Activated CD4-positive, alpha-beta T cell treated with anti-CD3 and anti-CD28 coated beads, Interleukin-2, amount 10 ng/mL, durations not matched to agents 24 days and 14 days (primary cell): Measurements from ENCODE around the gene RAB3B. TPM values are rescaled to one million over a fixed set of nuclear protein-coding genes. Genes with fewer than 3 reads are reported as not detected.
A peak's percentile ranks its signal among the peaks of the same experiment; 100 is the strongest.
"Not testable (repeated sequence)": the region's sequence is repeated elsewhere in the genome, so short reads cannot be mapped to it uniquely, and the experiment has no call there.

ENCODE experiments used
- DNase-seq: peaks from one replicate; pipeline ENCODE4 v3.0.0; 2022
- H3K27ac Mint-ChIP-seq: one replicate; pipeline ENCODE4 v1.8.0; 2022; ENCODE audit warnings: mild to moderate bottlenecking, mixed read lengths
- H3K27me3 Mint-ChIP-seq: one replicate; pipeline ENCODE4 v1.8.0; 2022; ENCODE audit warnings: mixed read lengths
- H3K36me3 Mint-ChIP-seq: one replicate; pipeline ENCODE4 v1.8.0; 2022; ENCODE audit warnings: low read depth, mild to moderate bottlenecking, mixed read lengths
- H3K4me1 Mint-ChIP-seq: one replicate; pipeline ENCODE4 v1.8.0; 2021; ENCODE audit warnings: mixed read lengths
- H3K4me3 Mint-ChIP-seq: one replicate; pipeline ENCODE4 v1.8.0; 2022; ENCODE audit warnings: mild to moderate bottlenecking, moderate library complexity, mixed read lengths
- H3K9me3 Mint-ChIP-seq: one replicate; pipeline ENCODE4 v1.8.0; 2021; ENCODE audit warnings: mixed read lengths
- intact Hi-C: fragments of 100-400 bp; cut with micrococcal nuclease; formaldehyde crosslinking; loops from one replicate; pipeline ENCODE4 v1.15.1; 2023
- total RNA-seq: library from RNA; stranded (reverse); gene quantifications from 2 replicates; pipeline ENCODE4 v1.2.3, GENCODE V29; 2022

The RAB3B gene
- 0.02 TPM in 2 replicates for total RNA-seq

GRCh38 chr1:51990478-51990965 is at the start of gene RAB3B:
RAB3B (minus strand) TSS chr1:51990700; CDS start chr1:51977117, 13,583 bp downstream.
- no peak within 1 kb of the TSS for H3K27ac Mint-ChIP-seq
- H3K36me3 Mint-ChIP-seq, result no peaks in the 10 kb centered on the region
- peaks cover 50% of the 10 kb centered on the region for H3K27me3 Mint-ChIP-seq
- intact Hi-C loops, result no loop called here
- no peaks in the 10 kb centered on the region for H3K9me3 Mint-ChIP-seq
- peaks cover 9% of the 10 kb centered on the region for H3K4me1 Mint-ChIP-seq
- peak; percentile 92 for DNase-seq
- H3K4me3 Mint-ChIP-seq, result peak within 1 kb of the TSS; percentile 78

GRCh38 chr1:52037909-52038308 is 47.4 kb upstream of the RAB3B start:
- H3K9me3 Mint-ChIP-seq, result peaks cover 3% of the 10 kb centered on the region
- no peak for DNase-seq
- no peak overlapping the region for H3K4me3 Mint-ChIP-seq
- H3K27ac Mint-ChIP-seq, result no peak overlapping the region
- peaks cover 8% of the 10 kb centered on the region for H3K4me1 Mint-ChIP-seq
- intact Hi-C loops, result no loop called here
- H3K27me3 Mint-ChIP-seq, result no peaks in the 10 kb centered on the region
- peaks cover 31% of the 10 kb centered on the region for H3K36me3 Mint-ChIP-seq

GRCh38 chr1:52037402-52037814 is 46.9 kb upstream of the RAB3B start:
- Mint-ChIP-seq H3K27ac (no peak overlapping the region), H3K27me3 (no peaks in the 10 kb centered on the region), H3K36me3 (peaks cover 34% of the 10 kb centered on the region), H3K9me3 (peaks cover 3% of the 10 kb centered on the region), H3K4me3 (no peak overlapping the region), H3K4me1 (peaks cover 9% of the 10 kb centered on the region)
- DNase-seq, result no peak
- intact Hi-C loops, result no loop called here

- Mint-ChIP-seq H3K27ac (peak overlapping the region; percentile 97), H3K4me1 (peaks cover 30% of the 10 kb centered on the region), H3K4me3 (peak overlapping the region; percentile 95), H3K27me3 (no peaks in the 10 kb centered on the region), H3K36me3 (peaks cover 39% of the 10 kb centered on the region), H3K9me3 (peaks cover 3% of the 10 kb centered on the region)
- intact Hi-C loops, result no loop called here
- DNase-seq, result no peak
These were observed 43.5 kb upstream of the RAB3B start for GRCh38 chr1:52034050-52034384.

- no peaks in the 10 kb centered on the region for H3K27me3 Mint-ChIP-seq
- H3K27ac Mint-ChIP-seq, result peak within 1 kb of the TSS; percentile 97
- peak within 1 kb of the TSS; percentile 95 for H3K4me3 Mint-ChIP-seq
- peak; percentile 96 for DNase-seq
- H3K4me1 Mint-ChIP-seq, result peaks cover 30% of the 10 kb centered on the region
- peaks cover 38% of the 10 kb centered on the region for H3K36me3 Mint-ChIP-seq
- intact Hi-C loops, result loop anchor here (1.0 kb wide), 1 partner anchor 23 kb away; the partner anchor contains the start of gene BTF3L4
- peaks cover 3% of the 10 kb centered on the region for H3K9me3 Mint-ChIP-seq
These were observed 42.9 kb upstream of the RAB3B start, which contains the start of gene KTI12 for GRCh38 chr1:52033190-52034049. KTI12 (minus strand) TSS chr1:52033810; CDS start chr1:52033761, 49 bp downstream.

GRCh38 chr1:52032785-52033131 is 42.3 kb upstream of the RAB3B start:
- Mint-ChIP-seq H3K27me3 (no peaks in the 10 kb centered on the region), H3K9me3 (peaks cover 3% of the 10 kb centered on the region), H3K4me1 (peaks cover 30% of the 10 kb centered on the region), H3K4me3 (peak overlapping the region; percentile 95), H3K27ac (peak overlapping the region; percentile 97), H3K36me3 (peaks cover 37% of the 10 kb centered on the region)
- intact Hi-C loops, result loop anchor here (1.0 kb wide), 1 partner anchor 24 kb away; the partner anchor contains the start of gene BTF3L4
- peak; percentile 70 for DNase-seq

GRCh38 chr1:52032124-52032784 is 41.8 kb upstream of the RAB3B start:
- Mint-ChIP-seq H3K4me3 (peak overlapping the region; percentile 95), H3K36me3 (peaks cover 39% of the 10 kb centered on the region), H3K4me1 (peaks cover 30% of the 10 kb centered on the region), H3K9me3 (peaks cover 3% of the 10 kb centered on the region), H3K27me3 (no peaks in the 10 kb centered on the region), H3K27ac (peak overlapping the region; percentile 97)
- intact Hi-C loops, result no loop called here
- peak; percentile 62 for DNase-seq

GRCh38 chr1:52028839-52029238 is 38.3 kb upstream of the RAB3B start:
- H3K4me3 Mint-ChIP-seq, DNase-seq, intact Hi-C loops, H3K27me3 Mint-ChIP-seq, H3K9me3 Mint-ChIP-seq, H3K27ac Mint-ChIP-seq: not testable (repeated sequence)
- peaks cover 25% of the 10 kb centered on the region for H3K4me1 Mint-ChIP-seq
- H3K36me3 Mint-ChIP-seq, result peaks cover 54% of the 10 kb centered on the region

- H3K9me3 Mint-ChIP-seq, result no peaks in the 10 kb centered on the region
- H3K36me3 Mint-ChIP-seq, result peaks cover 57% of the 10 kb centered on the region
- DNase-seq, result no peak
- no peak overlapping the region for H3K27ac Mint-ChIP-seq
- no peaks in the 10 kb centered on the region for H3K27me3 Mint-ChIP-seq
- H3K4me3 Mint-ChIP-seq, result no peak overlapping the region
- peaks cover 22% of the 10 kb centered on the region for H3K4me1 Mint-ChIP-seq
- intact Hi-C loops, result no loop called here
These were observed 37.8 kb upstream of the RAB3B start for GRCh38 chr1:52028328-52028727.

GRCh38 chr1:52026278-52026677 is 35.8 kb upstream of the RAB3B start:
- intact Hi-C loops, result no loop called here
- Mint-ChIP-seq H3K4me1 (peaks cover 10% of the 10 kb centered on the region), H3K27ac (no peak overlapping the region), H3K9me3 (no peaks in the 10 kb centered on the region), H3K36me3 (peaks cover 51% of the 10 kb centered on the region), H3K27me3 (no peaks in the 10 kb centered on the region), H3K4me3 (no peak overlapping the region)
- DNase-seq, result no peak

GRCh38 chr1:52022133-52022532 is 31.6 kb upstream of the RAB3B start:
- H3K27ac Mint-ChIP-seq, result no peak overlapping the region
- no peaks in the 10 kb centered on the region for H3K9me3 Mint-ChIP-seq
- peaks cover 50% of the 10 kb centered on the region for H3K36me3 Mint-ChIP-seq
- no peaks in the 10 kb centered on the region for H3K27me3 Mint-ChIP-seq
- intact Hi-C loops, result no loop called here
- DNase-seq, result no peak
- no peaks in the 10 kb centered on the region for H3K4me1 Mint-ChIP-seq
- H3K4me3 Mint-ChIP-seq, result no peak overlapping the region

- no peaks in the 10 kb centered on the region for H3K9me3 Mint-ChIP-seq
- intact Hi-C loops, result no loop called here
- H3K27me3 Mint-ChIP-seq, result peaks cover 28% of the 10 kb centered on the region
- H3K27ac Mint-ChIP-seq, result no peak overlapping the region
- no peaks in the 10 kb centered on the region for H3K36me3 Mint-ChIP-seq
- no peaks in the 10 kb centered on the region for H3K4me1 Mint-ChIP-seq
- H3K4me3 Mint-ChIP-seq, result no peak overlapping the region
- no peak for DNase-seq
These were observed 17.7 kb upstream of the RAB3B start for GRCh38 chr1:52008071-52008809.

- H3K27ac Mint-ChIP-seq, result no peak overlapping the region
- no peaks in the 10 kb centered on the region for H3K9me3 Mint-ChIP-seq
- intact Hi-C loops, result no loop called here
- no peak overlapping the region for H3K4me3 Mint-ChIP-seq
- H3K36me3 Mint-ChIP-seq, result no peaks in the 10 kb centered on the region
- DNase-seq, result no peak
- H3K4me1 Mint-ChIP-seq, result no peaks in the 10 kb centered on the region
- peaks cover 28% of the 10 kb centered on the region for H3K27me3 Mint-ChIP-seq
These were observed 16.9 kb upstream of the RAB3B start for GRCh38 chr1:52007215-52008002.
